Neural cell (in vitro differentiated cells): ENCODE measurements around the gene C2CD2. TPM values are rescaled to one million over a fixed set of nuclear protein-coding genes. Genes with fewer than 3 reads are reported as not detected.

ENCODE experiments used
- H2AFZ ChIP-seq: fragments of 200-600, 300-800 bp; sonication (generic), shearing (Covaris generic); 2 replicates; pipeline ENCODE4 v1.6.0; 2014; ENCODE audit warnings: low read depth, mild to moderate bottlenecking, antibody characterized with exemption, low read length, moderate library complexity
- H3F3A ChIP-seq: fragments of 200-600 bp; shearing (Covaris generic); 2 replicates; pipeline ENCODE4 v1.6.1; 2016; ENCODE audit warnings: mild to moderate bottlenecking, moderate library complexity, mixed read lengths, antibody characterized with exemption, low read length; ENCODE audit not compliant: insufficient read depth, poor library complexity, severe bottlenecking
- H3K27ac ChIP-seq: fragments of 200-600, 300-800 bp; sonication (generic), shearing (Covaris generic); 2 replicates; pipeline ENCODE4 v1.5.1; 2014; ENCODE audit warnings: mild to moderate bottlenecking, low read length, moderate library complexity
- H3K27me3 ChIP-seq: fragments of 300-800, 200-600 bp; sonication (generic), shearing (Covaris generic); 2 replicates; pipeline ENCODE4 v1.6.0; 2014; ENCODE audit warnings: mild to moderate bottlenecking, low read depth, low read length, moderate library complexity; ENCODE audit not compliant: insufficient read depth
- H3K36me3 ChIP-seq: fragments of 300-800, 200-600 bp; sonication (generic), shearing (Covaris generic); 2 replicates; pipeline ENCODE4 v1.5.1; 2014; ENCODE audit warnings: mild to moderate bottlenecking, antibody characterized with exemption, low read length, moderate library complexity; ENCODE audit not compliant: insufficient read depth
- H3K4me2 ChIP-seq: fragments of 300-800, 200-600 bp; sonication (generic), shearing (Covaris generic); 2 replicates; pipeline ENCODE4 v1.6.0; 2014; ENCODE audit warnings: mild to moderate bottlenecking, low read length
- H3K4me3 ChIP-seq: fragments of 300-800, 200-600 bp; sonication (generic), shearing (Covaris generic); 2 replicates; pipeline ENCODE4 v1.5.1; 2014; ENCODE audit warnings: mild to moderate bottlenecking, low read length, moderate library complexity
- H3K79me2 ChIP-seq: fragments of 200-600 bp; shearing (Covaris generic); replicated peaks from 2 replicates; pipeline ENCODE4 v1.6.0; 2014; ENCODE audit warnings: mild to moderate bottlenecking, low read length, moderate library complexity; ENCODE audit not compliant: insufficient read depth
- H3K9ac ChIP-seq: fragments of 300-800, 200-600 bp; sonication (generic), shearing (Covaris generic); 2 replicates; pipeline ENCODE4 v1.6.1; 2016; ENCODE audit warnings: mild to moderate bottlenecking, low read length, mixed read lengths
- H3K9me2 ChIP-seq: fragments of 200-600 bp; shearing (Covaris generic); 2 replicates; pipeline ENCODE4 v1.6.1; 2016; ENCODE audit warnings: mild to moderate bottlenecking, low read length, mixed read lengths; ENCODE audit not compliant: insufficient read depth
- H3K9me3 ChIP-seq: fragments of 200-600, 300-800 bp; sonication (generic), shearing (Covaris generic); 2 replicates; pipeline ENCODE4 v1.6.1; 2016; ENCODE audit warnings: mild to moderate bottlenecking, mixed run types, low read length, moderate library complexity, mixed read lengths
- H4K20me1 ChIP-seq: fragments of 200-600 bp; shearing (Covaris generic); 2 replicates; pipeline ENCODE4 v1.6.1; 2016; ENCODE audit warnings: mild to moderate bottlenecking, mixed run types; ENCODE audit not compliant: insufficient read depth
- CTCF ChIP-seq: fragments of 450-650 bp; IDR thresholded peaks from 2 replicates; pipeline ENCODE4 v1.5.1; 2014; ENCODE audit warnings: antibody characterized with exemption, mild to moderate bottlenecking, moderate library complexity; ENCODE audit not compliant: poor library complexity, severe bottlenecking
- EP300 ChIP-seq: fragments of 450-650 bp; conservative IDR thresholded peaks from 2 replicates; pipeline ENCODE4 v1.6.1; 2014; ENCODE audit warnings: antibody characterized with exemption, mild to moderate bottlenecking, moderate library complexity; ENCODE audit not compliant: poor library complexity, severe bottlenecking
- EZH2 ChIP-seq: fragments of 200-600, 300-800 bp; shearing (Covaris generic), sonication (generic); IDR thresholded peaks from 2 replicates; pipeline ENCODE4 v1.6.1; 2014; ENCODE audit warnings: antibody characterized with exemption, low read length, borderline replicate concordance, mild to moderate bottlenecking; ENCODE audit not compliant: insufficient read depth, poor library complexity, severe bottlenecking
- MXI1 ChIP-seq: fragments of 450-650 bp; conservative IDR thresholded peaks from 2 replicates; pipeline ENCODE4 v1.6.1; 2014; ENCODE audit warnings: antibody characterized with exemption, mild to moderate bottlenecking; ENCODE audit not compliant: poor library complexity, severe bottlenecking
- POLR2AphosphoS5 ChIP-seq: IDR thresholded peaks from 2 replicates; pipeline ENCODE4 v1.6.1; 2012
- RAD21 ChIP-seq: fragments of 450-650 bp; conservative IDR thresholded peaks from 2 replicates; pipeline ENCODE4 v1.6.1; 2014; ENCODE audit warnings: antibody characterized with exemption, mild to moderate bottlenecking, moderate library complexity
- REST ChIP-seq: IDR thresholded peaks from 2 replicates; pipeline ENCODE4 v1.6.1; 2012; ENCODE audit warnings: borderline replicate concordance
- SMC3 ChIP-seq: fragments of 450-650 bp; conservative IDR thresholded peaks from 2 replicates; pipeline ENCODE4 v1.6.1; 2014; ENCODE audit warnings: antibody characterized with exemption, mild to moderate bottlenecking, moderate library complexity; ENCODE audit not compliant: poor library complexity
- TAF1 ChIP-seq: IDR thresholded peaks from 2 replicates; pipeline ENCODE4 v1.6.1; 2012; ENCODE audit warnings: low read depth
- polyA plus RNA-seq: library from polyadenylated mRNA; depleted of rRNA; stranded (reverse); fragments of >200 nt; gene quantifications from 2 replicates; pipeline ENCODE4 v1.2.3, GENCODE V29; 2014

The C2CD2 gene
- polyA plus RNA-seq, 1 donor from 2014 or later: 0.88 TPM

GRCh38 chr21:41898998-41899397 is 54.8 kb downstream of the C2CD2 start:
- Histone ChIP-seq H3K9me3 (no peaks in the 10 kb centered on the region), H3K27me3 (no peaks in the 10 kb centered on the region), H3K4me3 (no peak overlapping the region), H2AFZ (no peak overlapping the region), H3K4me2 (no peak overlapping the region), H4K20me1 (no peaks in the 10 kb centered on the region), H3K79me2 (no peaks in the 10 kb centered on the region), H3K36me3 (no peaks in the 10 kb centered on the region), H3K9ac (no peak overlapping the region), H3K9me2 (no peaks in the 10 kb centered on the region), H3K27ac (no peak overlapping the region), H3F3A (no peaks in the 10 kb centered on the region)
- TF ChIP-seq EP300 (no peak), REST (no peak), RAD21 (no peak)

GRCh38 chr21:41897700-41898099 is 56.1 kb downstream of the C2CD2 start:
- no peaks in the 10 kb centered on the region for H3K9me3 ChIP-seq
- no peak overlapping the region for H3K27ac ChIP-seq
- H2AFZ ChIP-seq: no peak overlapping the region
- no peaks in the 10 kb centered on the region for H3K9me2 ChIP-seq
- H3K4me3 ChIP-seq: no peak overlapping the region
- H3K4me2 ChIP-seq: no peak overlapping the region
- no peaks in the 10 kb centered on the region for H3F3A ChIP-seq
- no peak for TF ChIP-seq EZH2
- TF ChIP-seq SMC3: no peak
- no peak for TF ChIP-seq EP300
- no peak for TF ChIP-seq REST
- no peak for TF ChIP-seq MXI1
- TF ChIP-seq TAF1: no peak
- TF ChIP-seq RAD21: no peak
- TF ChIP-seq POLR2AphosphoS5: no peak
- no peak for TF ChIP-seq CTCF
- H3K36me3 ChIP-seq: no peaks in the 10 kb centered on the region
- no peaks in the 10 kb centered on the region for H3K79me2 ChIP-seq
- no peaks in the 10 kb centered on the region for H4K20me1 ChIP-seq
- no peaks in the 10 kb centered on the region for H3K27me3 ChIP-seq
- H3K9ac ChIP-seq: no peak overlapping the region
